ENCODE data around the gene RAB29.
"Not testable (repeated sequence)": the region's sequence is repeated elsewhere in the genome, so short reads cannot be mapped to it uniquely, and the experiment has no call there.

RAB29 gene

DNA sequence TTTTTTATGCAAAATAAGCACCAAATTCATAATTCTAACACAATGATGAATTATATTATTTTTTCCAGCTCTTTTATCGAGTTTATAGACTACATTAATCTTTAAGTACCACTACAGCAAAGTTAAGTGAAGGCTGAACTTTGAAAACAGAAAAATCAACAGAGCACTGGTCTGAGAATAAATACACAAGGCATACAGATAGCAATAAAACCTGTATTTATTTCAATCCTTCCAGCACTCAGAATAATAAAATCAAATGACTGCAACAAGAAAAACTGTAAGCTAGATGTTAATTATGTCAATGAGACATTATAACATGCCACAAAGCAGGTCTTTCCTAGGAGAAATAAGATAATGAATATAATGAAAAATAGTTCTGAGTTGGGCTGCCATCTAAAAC, 49.8 kb downstream of the RAB29 start:
- DNase-seq (ENCODE audit: low read depth, low spot score): no peak

DNA sequence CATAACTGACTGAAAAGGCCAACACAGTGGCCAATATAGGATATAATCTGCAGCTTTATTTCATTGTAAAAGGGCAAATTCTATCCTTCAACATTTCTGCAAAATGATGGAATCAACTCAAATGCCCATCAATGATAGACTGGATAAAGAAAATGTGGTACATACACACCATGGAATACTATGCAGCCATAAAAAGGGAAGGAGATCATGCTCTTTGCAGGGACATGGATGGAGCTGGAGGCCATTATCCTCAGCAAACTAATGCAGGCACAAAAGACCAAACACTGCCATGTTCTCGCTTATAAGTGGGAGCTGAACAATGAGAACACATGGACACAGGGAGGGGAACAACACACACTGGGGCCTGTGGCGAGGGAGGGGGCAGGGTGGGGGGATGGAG, 54.5 kb downstream of the RAB29 start:
- DNase-seq (ENCODE audit: low read depth, low spot score): not testable (repeated sequence)

DNA sequence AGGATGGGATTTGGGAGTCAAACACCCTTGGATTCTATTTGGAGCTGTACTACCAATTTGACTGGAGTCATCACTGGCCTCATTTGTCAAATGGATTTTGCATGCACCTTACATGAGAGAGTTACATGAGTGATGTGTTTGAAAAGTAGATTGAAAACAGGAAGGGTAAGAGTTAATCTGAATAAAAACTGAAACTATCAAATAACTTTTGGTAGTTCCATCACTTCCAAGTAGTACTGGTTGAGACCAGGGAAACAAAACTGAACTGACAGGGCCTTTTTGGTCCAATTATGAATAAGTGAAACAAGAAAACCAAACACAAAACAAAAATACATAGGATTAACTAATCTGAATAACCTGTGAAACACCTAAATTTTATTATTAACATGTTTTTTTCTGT, 55.5 kb downstream of the RAB29 start:
- no peak for DNase-seq (ENCODE audit: low read depth, low spot score)

DNA sequence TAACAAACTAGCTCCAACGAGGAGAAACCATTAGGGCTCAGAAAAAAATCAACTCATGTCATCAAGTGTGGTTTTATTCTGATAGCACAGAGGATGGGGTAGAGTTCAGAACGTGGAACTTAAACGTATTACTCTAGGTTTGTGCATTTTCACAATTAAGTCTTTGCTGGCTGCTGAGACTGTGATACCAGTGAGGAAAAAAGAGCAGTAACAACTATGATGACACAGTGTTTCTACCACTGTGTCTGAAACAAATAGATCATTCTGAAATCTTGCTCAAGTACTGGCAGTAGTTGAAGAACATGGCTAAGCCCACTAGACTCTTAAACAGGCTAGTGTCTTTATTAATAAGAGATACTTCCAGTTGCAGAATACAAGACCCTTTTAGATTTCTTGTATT, 56.3 kb downstream of the RAB29 start:
- no peak for DNase-seq (ENCODE audit: low read depth, low spot score)
